ENCODE results near the gene LIPC.

LIPC gene

GRCh38 chr15:58492661-58493397 lies 61.0 kb downstream of the LIPC start:
- TF ChIP-seq PATZ1 (CRISPR knock-in tag; IDR thresholded peaks at IDR 0.05; ENCODE audit: borderline replicate concordance) (no peak), CSRNP3 (CRISPR knock-in tag; IDR thresholded peaks at IDR 0.05) (no peak), CREB5 (CRISPR knock-in tag; IDR thresholded peaks at IDR 0.05; ENCODE audit: low read depth) (no peak), OSR1 (CRISPR knock-in tag; IDR thresholded peaks at IDR 0.05) (no peak), CSDC2 (CRISPR knock-in tag; IDR thresholded peaks at IDR 0.05) (no peak)
- no peak for ATAC-seq

GRCh38 chr15:58494567-58494966 lies 62.8 kb downstream of the LIPC start:
- ATAC-seq, result no peak
- TF ChIP-seq ARNTL (CRISPR knock-in tag; IDR thresholded peaks at IDR 0.05; ENCODE audit: borderline replicate concordance, low read depth), result no peak
- no peak for TF ChIP-seq RARB (CRISPR knock-in tag; IDR thresholded peaks at IDR 0.05)
- TF ChIP-seq ZNF565 (CRISPR knock-in tag; conservative IDR thresholded peaks at IDR 0.05; ENCODE audit: low read depth), result no peak
- no peak for TF ChIP-seq ZFP30 (CRISPR knock-in tag; IDR thresholded peaks at IDR 0.05)
- TF ChIP-seq GLIS3 (CRISPR knock-in tag; IDR thresholded peaks at IDR 0.05), result no peak
- no peak for TF ChIP-seq OSR1 (CRISPR knock-in tag; IDR thresholded peaks at IDR 0.05)

GRCh38 chr15:58495891-58496408 lies 64.2 kb downstream of the LIPC start:
- no peak for TF ChIP-seq ZC3H10 (CRISPR knock-in tag; IDR thresholded peaks at IDR 0.05)
- no peak for TF ChIP-seq BACH2 (CRISPR knock-in tag; IDR thresholded peaks at IDR 0.05; ENCODE audit: borderline replicate concordance)
- no peak for TF ChIP-seq ESRRG (CRISPR knock-in tag; IDR thresholded peaks at IDR 0.05)
- TF ChIP-seq ZFP30 (CRISPR knock-in tag; IDR thresholded peaks at IDR 0.05), result no peak
- TF ChIP-seq TOX (CRISPR knock-in tag; IDR thresholded peaks at IDR 0.05; ENCODE audit: borderline replicate concordance), result no peak
- TF ChIP-seq GLIS3 (CRISPR knock-in tag; IDR thresholded peaks at IDR 0.05), result no peak
- no peak for TF ChIP-seq CREB5 (CRISPR knock-in tag; IDR thresholded peaks at IDR 0.05; ENCODE audit: low read depth)
- TF ChIP-seq ISL1 (CRISPR knock-in tag; IDR thresholded peaks at IDR 0.05), result no peak
- no peak for TF ChIP-seq CSRNP3 (CRISPR knock-in tag; IDR thresholded peaks at IDR 0.05)
- no peak for TF ChIP-seq ZNF8 (CRISPR knock-in tag; IDR thresholded peaks at IDR 0.05)
- TF ChIP-seq TCF4 (CRISPR knock-in tag; IDR thresholded peaks at IDR 0.05; ENCODE audit: borderline replicate concordance), result no peak

GRCh38 chr15:58497046-58497785 lies 65.4 kb downstream of the LIPC start:
- TF ChIP-seq ZNF70 (CRISPR knock-in tag; IDR thresholded peaks at IDR 0.05) (no peak), BACH2 (CRISPR knock-in tag; IDR thresholded peaks at IDR 0.05; ENCODE audit: borderline replicate concordance) (no peak), TOX (CRISPR knock-in tag; IDR thresholded peaks at IDR 0.05; ENCODE audit: borderline replicate concordance) (no peak)
- ATAC-seq, result no peak

More at GRCh38 chr15:58495891-58496408, 64.2 kb downstream of the LIPC start:
- ATAC-seq, result no peak

Measured in SK-N-SH treated with all-trans-retinoic acid at 6 μM for 48 hours (cell line).